ENCODE results near the gene BACH2. TPM values are rescaled to one million over a fixed set of nuclear protein-coding genes. Genes with fewer than 3 reads are reported as not detected.

BACH2 gene
- total and polyA plus RNA-seq, 10 of the 15 experiments (the other 5 are each of a cell fraction or from before 2014, with no cell fraction given): 0.03 to 0.28 (median 0.04) TPM; not detected in 3

DNA sequence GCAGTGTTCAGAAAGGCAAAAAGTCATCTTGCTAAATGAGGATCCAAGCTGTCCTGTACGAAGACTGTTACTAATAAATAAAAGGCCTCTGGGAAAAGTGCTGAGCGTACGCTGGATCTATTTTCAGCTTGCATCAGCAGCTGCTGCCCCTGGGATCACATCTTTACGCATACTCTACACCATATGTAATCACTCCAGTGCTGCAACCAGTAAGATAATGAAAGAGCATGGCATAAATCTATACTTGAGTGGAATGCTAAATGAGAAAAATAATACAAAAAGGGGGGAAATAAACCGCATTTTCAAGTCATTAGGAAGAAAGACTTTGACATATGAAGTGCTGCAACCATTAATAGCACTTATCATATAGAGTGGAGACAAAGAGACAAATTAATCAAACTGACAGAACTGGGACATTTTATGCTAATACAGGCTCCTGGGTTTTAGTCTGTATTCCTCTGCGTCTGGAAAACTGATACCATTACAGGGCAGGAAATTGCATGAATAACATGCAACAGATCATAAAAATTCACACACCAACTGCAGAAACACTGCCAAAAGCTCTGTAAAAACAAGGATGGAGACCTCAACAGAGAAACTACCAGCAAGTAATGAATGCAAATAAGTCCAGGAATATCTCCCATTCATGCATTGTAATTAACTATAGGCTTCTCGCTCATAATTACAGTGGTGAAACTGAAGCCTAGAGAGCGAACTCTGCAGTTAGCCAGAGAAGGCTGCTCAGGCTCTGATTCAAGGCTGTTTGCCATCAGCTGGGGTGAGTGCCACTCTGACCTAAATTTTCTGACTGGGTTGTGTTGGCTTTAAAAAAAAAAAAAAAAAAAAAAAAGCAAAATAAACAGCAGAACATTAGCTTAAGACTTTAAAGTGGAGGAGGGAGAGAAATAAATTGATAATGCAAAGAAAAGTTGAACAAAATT, 318.6 kb downstream of the BACH2 start:
- ChIA-PET CTCF (no interaction called here), RAD21 (ENCODE audit: unreplicated experiment) (no interaction called here), POLR2A (no interaction called here), SMC1A (ENCODE audit: uncharacterized antibody, unreplicated experiment) (interaction anchor here (1.2 to 1.3 kb wide), 2 partner anchors 8 to 20 kb away, joined by 3 read pairs; no protein-coding TSS in a partner anchor)
- H3K9me3 ChIP-seq (replicated peaks; ENCODE audit: control insufficient read depth, insufficient read depth, low read length): no peaks in the 10 kb centered on the region
- BruUV-seq (replicated peaks): no TSS peak
- WGBS (ENCODE audit: insufficient coverage, insufficient replicate concordance, low lambda C conversion rate, missing lambda C conversion rate): 67% methylated on average over 8 of the region's 8 CpGs
- H3K27me3 ChIP-seq (replicated peaks in 1 of 2; ENCODE audit: control insufficient read depth in 2 of 2, insufficient read depth in 2 of 2, low read length in 1 of 2): peaks cover 0 to 1% of the 10 kb centered on the region in 2 experiments; a peak in 1 of 4 replicates
- no peak overlapping the region for H3K4me3 ChIP-seq
- intact Hi-C loops (cut with micrococcal nuclease; ENCODE audit: unreplicated experiment): no loop called here
- DNase-seq (ENCODE audit: low read depth, low spot score) (no peak), ATAC-seq (no peak), FAIRE-seq (no peak)
- in situ Hi-C loops (cut with MboI): no loop called here
- no peak overlapping the region for H3K9ac ChIP-seq (ENCODE audit: control insufficient read depth, insufficient read depth, low read length)
- no peak overlapping the region for H3K4me2 ChIP-seq (ENCODE audit: control insufficient read depth, insufficient read depth)
- no peak overlapping the region for H3K27ac ChIP-seq (ENCODE audit: control insufficient read depth, insufficient read depth)
- no peaks in the 10 kb centered on the region for H3K4me1 ChIP-seq (ENCODE audit: control insufficient read depth, insufficient read depth, low read length)
- TF ChIP-seq RAD21 (IDR thresholded peaks at IDR 0.05; ENCODE audit: insufficient read depth, low read depth, low read length): no peak
- TF ChIP-seq FOXK2 (IDR thresholded peaks at IDR 0.05): no peak
- TF ChIP-seq TCF3 (IDR thresholded peaks at IDR 0.05; ENCODE audit: borderline replicate concordance, insufficient read depth, low read depth, low read length): no peak
- no peak for TF ChIP-seq SRF (IDR thresholded peaks at IDR 0.05; ENCODE audit: low read depth in 2 of 2, low read length in 2 of 2)
- no peak for TF ChIP-seq SP1 (IDR thresholded peaks at IDR 0.05; ENCODE audit: low read depth, low read length)
- no peak for TF ChIP-seq ZNF207 (IDR thresholded peaks at IDR 0.05; ENCODE audit: borderline replicate concordance)
- no peak for TF ChIP-seq ZSCAN29 (IDR thresholded peaks at IDR 0.05)
- TF ChIP-seq GABPA (IDR thresholded peaks at IDR 0.05; ENCODE audit: low read depth): no peak
- TF ChIP-seq USF1 (IDR thresholded peaks at IDR 0.05; ENCODE audit: borderline replicate concordance, extremely low read length, insufficient read depth, low read depth, low read length): no peak
- TF ChIP-seq, protein P1, sequence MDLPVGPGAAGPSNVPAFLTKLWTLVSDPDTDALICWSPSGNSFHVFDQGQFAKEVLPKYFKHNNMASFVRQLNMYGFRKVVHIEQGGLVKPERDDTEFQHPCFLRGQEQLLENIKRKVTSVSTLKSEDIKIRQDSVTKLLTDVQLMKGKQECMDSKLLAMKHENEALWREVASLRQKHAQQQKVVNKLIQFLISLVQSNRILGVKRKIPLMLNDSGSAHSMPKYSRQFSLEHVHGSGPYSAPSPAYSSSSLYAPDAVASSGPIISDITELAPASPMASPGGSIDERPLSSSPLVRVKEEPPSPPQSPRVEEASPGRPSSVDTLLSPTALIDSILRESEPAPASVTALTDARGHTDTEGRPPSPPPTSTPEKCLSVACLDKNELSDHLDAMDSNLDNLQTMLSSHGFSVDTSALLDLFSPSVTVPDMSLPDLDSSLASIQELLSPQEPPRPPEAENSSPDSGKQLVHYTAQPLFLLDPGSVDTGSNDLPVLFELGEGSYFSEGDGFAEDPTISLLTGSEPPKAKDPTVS (IDR thresholded peaks at IDR 0.05; ENCODE audit: low read depth, low read length): no peak
- TF ChIP-seq ZNF217 (IDR thresholded peaks at IDR 0.05): no peak
- no peak for TF ChIP-seq NR2C1 (IDR thresholded peaks at IDR 0.05)
- TF ChIP-seq ESRRA (IDR thresholded peaks at IDR 0.05; ENCODE audit: low read length): no peak
- TF ChIP-seq EED (IDR thresholded peaks at IDR 0.05; ENCODE audit: low read depth): no peak
- H3K79me2 ChIP-seq (ENCODE audit: control insufficient read depth, insufficient read depth, low read length): no peaks in the 10 kb centered on the region
- no peaks in the 10 kb centered on the region for H3K36me3 ChIP-seq (ENCODE audit: control insufficient read depth in 2 of 2, insufficient read depth in 2 of 2, low read length in 1 of 2)
- no peak overlapping the region for H2AFZ ChIP-seq (ENCODE audit: control insufficient read depth, low read depth, low read length)
- no peaks in the 10 kb centered on the region for H4K20me1 ChIP-seq (ENCODE audit: control insufficient read depth, insufficient read depth)
